ENCODE measurements around the gene STRN4. TPM values are rescaled to one million over a fixed set of nuclear protein-coding genes. Genes with fewer than 3 reads are reported as not detected.

Gene STRN4
- total and polyA plus RNA-seq, 3 experiments from 2014 or later = 23.2 to 70.4 (median 68.8) TPM

DNA sequence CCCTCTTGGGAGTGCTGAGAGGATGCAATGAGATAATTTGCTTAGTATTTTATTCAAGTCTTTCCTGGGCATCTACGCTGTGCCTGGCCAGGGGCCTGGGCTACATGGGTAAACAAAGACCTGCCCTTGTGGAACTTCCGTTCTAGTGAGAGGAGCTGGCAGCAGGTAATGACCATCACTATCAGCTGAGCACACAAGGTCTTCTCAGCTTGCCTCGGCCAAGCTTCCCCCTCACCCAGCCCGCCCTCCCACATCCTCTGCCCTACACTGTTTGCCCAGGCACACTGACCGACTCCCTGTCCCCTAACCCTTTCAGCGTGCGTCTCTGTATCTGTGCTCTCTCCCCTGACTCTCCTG is 9.0 kb downstream of the STRN4 start:
- POLR2A ChIA-PET = interaction anchor here (0.5 kb wide), 1 partner anchor 176 kb away, joined by 4 read pairs; no protein-coding TSS in a partner anchor

GRCh38 chr19:46736531-46737297 is 9.5 kb downstream of the STRN4 start:
- POLR2A ChIA-PET = no interaction called here

More for the DNA sequence above, 9.0 kb downstream of the STRN4 start:
- H3K4me1 ChIP-seq (ENCODE audit: insufficient read depth, low read length) = no peaks in the 10 kb centered on the region
- Mint-ChIP-seq H3K4me3 (no peak overlapping the region), H3K4me1 (peaks cover 21 to 29% (median 27%) of the 10 kb centered on the region in 3 donors), H3K27ac (no peak overlapping the region), H3K36me3 (peaks cover 0 to 74% (median 9%) of the 10 kb centered on the region in 3 donors), H3K9me3 (no peaks in the 10 kb centered on the region), H3K27me3 (no peaks in the 10 kb centered on the region)
- H3K9me3 ChIP-seq (ENCODE audit: low read length) = no peaks in the 10 kb centered on the region
- H3K27me3 ChIP-seq (ENCODE audit: insufficient read depth, low read length, poor library complexity, severe bottlenecking) = no peaks in the 10 kb centered on the region
- H3K4me3 ChIP-seq (ENCODE audit: low read length) = no peak overlapping the region
- DNase-seq = peak in 1 of 5 donors; percentile 8
- H3K36me3 ChIP-seq (ENCODE audit: insufficient read depth, low read length) = peaks cover 31% of the 10 kb centered on the region
- H3K27ac ChIP-seq (ENCODE audit: low read depth, low read length) = no peak overlapping the region
- CTCF ChIA-PET = interaction anchor here (0.8 to 1.7 kb wide), 5 partner anchors 9 to 122 kb away, joined by 3 to 9 read pairs (median 3); no protein-coding TSS in a partner anchor

DNA sequence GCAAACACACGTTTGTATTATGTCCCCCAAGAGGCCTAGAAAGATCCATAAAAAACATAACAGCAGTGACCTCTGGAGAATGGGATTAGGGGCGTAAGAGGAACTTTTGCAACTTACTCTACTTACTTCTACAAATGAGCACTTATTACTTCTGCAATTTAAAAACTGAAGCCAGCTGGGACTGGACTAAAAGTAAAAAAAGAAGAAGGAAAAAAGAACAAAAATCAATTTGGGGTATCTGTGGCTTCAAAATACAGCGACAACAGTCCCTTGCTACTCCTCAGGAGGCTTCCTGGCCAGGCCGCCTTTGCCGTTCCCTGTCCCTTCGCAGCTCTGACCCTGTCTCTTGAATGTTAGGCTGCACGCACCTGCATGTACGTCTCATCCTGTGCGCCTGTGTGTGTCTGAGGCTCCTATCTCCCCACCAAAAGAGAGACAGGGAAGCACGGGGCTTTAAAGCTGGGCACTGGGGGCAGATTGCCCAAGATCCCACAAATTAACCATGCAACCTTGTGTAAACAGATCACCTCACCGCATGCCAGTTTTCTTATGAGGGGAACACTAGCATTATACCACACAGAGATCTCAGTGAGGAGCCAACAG is 12.5 kb downstream of the STRN4 start:
- Mint-ChIP-seq H3K36me3 (peaks cover 0 to 86% (median 4%) of the 10 kb centered on the region in 3 donors), H3K4me3 (no peak overlapping the region), H3K27me3 (no peaks in the 10 kb centered on the region), H3K4me1 (peaks cover 5 to 14% (median 6%) of the 10 kb centered on the region in 3 donors), H3K9me3 (no peaks in the 10 kb centered on the region), H3K27ac (no peak overlapping the region)
- no peak for DNase-seq
- Histone ChIP-seq H3K4me3 (ENCODE audit: low read length) (no peak overlapping the region), H3K27ac (ENCODE audit: low read depth, low read length) (no peak overlapping the region), H3K9me3 (ENCODE audit: low read length) (no peaks in the 10 kb centered on the region), H3K27me3 (ENCODE audit: insufficient read depth, low read length, poor library complexity, severe bottlenecking) (no peaks in the 10 kb centered on the region), H3K36me3 (ENCODE audit: insufficient read depth, low read length) (peaks cover 48% of the 10 kb centered on the region), H3K4me1 (ENCODE audit: insufficient read depth, low read length) (peaks cover under 1% of the 10 kb centered on the region)
- CTCF ChIA-PET = interaction anchor here (3.5 kb wide), 1 partner anchor 30 kb away, joined by 16 read pairs; no protein-coding TSS in a partner anchor
- POLR2A ChIA-PET = no interaction called here

More at GRCh38 chr19:46736531-46737297, 9.5 kb downstream of the STRN4 start:
- Histone ChIP-seq H3K4me1 (ENCODE audit: insufficient read depth, low read length) (no peaks in the 10 kb centered on the region), H3K27me3 (ENCODE audit: insufficient read depth, low read length, poor library complexity, severe bottlenecking) (no peaks in the 10 kb centered on the region), H3K27ac (ENCODE audit: low read depth, low read length) (no peak overlapping the region), H3K4me3 (ENCODE audit: low read length) (no peak overlapping the region), H3K9me3 (ENCODE audit: low read length) (no peaks in the 10 kb centered on the region), H3K36me3 (ENCODE audit: insufficient read depth, low read length) (peaks cover 31% of the 10 kb centered on the region)
- DNase-seq = peak in 1 of 5 donors; percentile 40
- peaks cover 15 to 26% (median 24%) of the 10 kb centered on the region in 3 donors for H3K4me1 Mint-ChIP-seq
- peaks cover 0 to 74% (median 11%) of the 10 kb centered on the region in 3 donors for H3K36me3 Mint-ChIP-seq
- H3K9me3 Mint-ChIP-seq = no peaks in the 10 kb centered on the region
- peak overlapping the region in 1 of 8 donors; percentile 36 for H3K27ac Mint-ChIP-seq
- H3K4me3 Mint-ChIP-seq = no peak overlapping the region
- CTCF ChIA-PET = interaction anchor here (1.2 to 1.7 kb wide), 2 partner anchors 17 to 32 kb away, joined by 3 to 6 read pairs; no protein-coding TSS in a partner anchor
- H3K27me3 Mint-ChIP-seq = no peaks in the 10 kb centered on the region

DNA sequence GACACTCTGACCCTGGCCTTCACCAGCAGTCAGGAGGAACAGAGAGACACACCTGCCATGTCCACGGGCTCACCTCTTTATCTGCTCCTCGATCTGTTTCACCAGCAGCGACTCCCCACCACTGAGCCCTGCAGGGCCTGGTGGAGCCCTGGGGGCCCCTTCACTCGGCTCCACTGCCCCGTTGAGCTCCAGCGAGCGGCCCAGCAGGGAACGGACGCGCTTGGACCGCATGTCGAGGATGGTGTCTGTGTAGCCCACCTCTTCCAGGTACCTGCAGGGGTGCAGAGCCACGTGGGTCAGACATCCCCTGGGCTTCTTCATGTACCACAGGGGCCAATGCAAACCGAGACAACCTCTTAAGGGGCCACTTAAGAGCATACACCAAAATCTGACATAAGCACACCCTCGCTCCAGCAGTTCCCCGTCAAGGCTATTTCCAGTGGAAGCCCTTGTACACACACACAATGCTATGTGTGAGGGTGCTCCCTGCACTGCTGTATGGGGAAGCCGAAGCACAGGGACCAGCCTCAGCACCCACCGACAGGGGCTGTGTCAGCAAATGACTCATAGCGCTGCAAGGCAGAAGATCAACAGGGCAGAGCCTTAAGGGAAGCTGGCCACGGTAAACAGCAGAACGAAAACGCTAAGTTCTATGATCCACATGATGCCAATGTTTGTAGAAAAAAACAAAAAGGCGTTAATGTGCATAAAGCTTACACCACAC is 13.1 kb downstream of the STRN4 start:
- H3K4me3 ChIP-seq (ENCODE audit: low read length) = no peak overlapping the region
- CTCF ChIA-PET = interaction anchor here (3.5 kb wide), 1 partner anchor 29 kb away, joined by 16 read pairs; no protein-coding TSS in a partner anchor
- no peak for DNase-seq
- H3K4me1 ChIP-seq (ENCODE audit: insufficient read depth, low read length) = peaks cover 6% of the 10 kb centered on the region
- POLR2A ChIA-PET = interaction anchor here (0.5 kb wide), 1 partner anchor 654 kb away, joined by 3 read pairs; no protein-coding TSS in a partner anchor
- H3K27ac ChIP-seq (ENCODE audit: low read depth, low read length) = no peak overlapping the region
- H3K27me3 Mint-ChIP-seq = no peaks in the 10 kb centered on the region
- no peaks in the 10 kb centered on the region for H3K9me3 ChIP-seq (ENCODE audit: low read length)
- H3K9me3 Mint-ChIP-seq = no peaks in the 10 kb centered on the region
- no peak overlapping the region for H3K27ac Mint-ChIP-seq
- H3K4me3 Mint-ChIP-seq = no peak overlapping the region
- H3K4me1 Mint-ChIP-seq = peaks cover 9 to 17% (median 10%) of the 10 kb centered on the region in 3 donors
- H3K36me3 Mint-ChIP-seq = peaks cover 0 to 85% (median 4%) of the 10 kb centered on the region in 3 donors
- H3K27me3 ChIP-seq (ENCODE audit: insufficient read depth, low read length, poor library complexity, severe bottlenecking) = no peaks in the 10 kb centered on the region
- H3K36me3 ChIP-seq (ENCODE audit: insufficient read depth, low read length) = peaks cover 48% of the 10 kb centered on the region

DNA sequence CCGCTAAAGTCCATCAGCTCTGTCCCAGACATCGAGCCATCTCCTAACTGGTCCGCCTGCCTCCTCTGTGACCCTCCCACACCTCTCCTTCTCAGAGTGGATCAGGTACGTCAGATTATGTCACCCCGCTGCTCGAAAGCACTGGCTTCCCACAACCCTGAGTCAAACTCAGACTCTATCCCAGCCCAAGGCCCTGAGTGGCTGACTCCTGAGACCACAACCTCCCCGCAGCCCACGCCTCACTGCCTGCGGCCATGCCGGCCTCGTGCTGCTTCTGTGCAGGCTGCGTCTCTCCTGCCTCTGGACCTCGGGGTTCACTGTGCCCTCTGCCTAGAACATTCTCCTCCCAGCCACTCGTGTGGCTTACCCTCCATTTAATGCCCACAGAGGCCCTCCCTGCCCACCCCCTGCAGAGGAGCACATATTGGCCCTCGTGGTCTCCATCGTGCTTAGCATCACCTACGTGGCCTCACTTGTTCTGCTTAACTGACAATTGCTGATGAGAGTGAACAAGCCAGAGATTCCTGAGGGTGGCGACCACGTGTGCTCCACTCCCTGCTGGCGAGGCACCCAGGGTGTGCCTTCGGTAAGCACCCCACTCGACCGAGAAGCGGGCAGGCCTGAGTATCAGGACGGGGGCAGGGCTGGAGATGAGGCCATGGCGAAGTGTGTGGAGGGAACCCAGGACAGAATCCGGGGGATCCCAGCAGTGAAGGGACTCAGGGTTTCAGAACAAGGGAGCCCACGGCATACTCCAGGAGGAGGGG is 13.9 kb downstream of the STRN4 start:
- no peak for DNase-seq

GRCh38 chr19:46731584-46731983 is 14.7 kb downstream of the STRN4 start:
- no peak overlapping the region for H3K27ac Mint-ChIP-seq
- Histone ChIP-seq H3K4me3 (ENCODE audit: low read length) (no peak overlapping the region), H3K27ac (ENCODE audit: low read depth, low read length) (peak overlapping the region; percentile 24), H3K27me3 (ENCODE audit: insufficient read depth, low read length, poor library complexity, severe bottlenecking) (no peaks in the 10 kb centered on the region), H3K9me3 (ENCODE audit: low read length) (no peaks in the 10 kb centered on the region), H3K36me3 (ENCODE audit: insufficient read depth, low read length) (peaks cover 58% of the 10 kb centered on the region), H3K4me1 (ENCODE audit: insufficient read depth, low read length) (peaks cover 6% of the 10 kb centered on the region)
- H3K4me3 Mint-ChIP-seq = no peak overlapping the region
- peaks cover 9 to 17% (median 10%) of the 10 kb centered on the region in 3 donors for H3K4me1 Mint-ChIP-seq
- CTCF ChIA-PET = interaction anchor here (6.3 kb wide), 1 partner anchor 27 kb away, joined by 124 read pairs; no protein-coding TSS in a partner anchor
- no peak for DNase-seq
- H3K27me3 Mint-ChIP-seq = no peaks in the 10 kb centered on the region
- POLR2A ChIA-PET = no interaction called here
- peaks cover 0 to 79% (median 2%) of the 10 kb centered on the region in 3 donors for H3K36me3 Mint-ChIP-seq
- no peaks in the 10 kb centered on the region for H3K9me3 Mint-ChIP-seq

More for the DNA sequence above, 13.9 kb downstream of the STRN4 start:
- H3K27ac Mint-ChIP-seq = peak overlapping the region in 1 of 8 donors; percentile 17
- Histone ChIP-seq H3K27me3 (ENCODE audit: insufficient read depth, low read length, poor library complexity, severe bottlenecking) (no peaks in the 10 kb centered on the region), H3K4me1 (ENCODE audit: insufficient read depth, low read length) (peaks cover 6% of the 10 kb centered on the region), H3K36me3 (ENCODE audit: insufficient read depth, low read length) (peaks cover 56% of the 10 kb centered on the region), H3K4me3 (ENCODE audit: low read length) (no peak overlapping the region), H3K9me3 (ENCODE audit: low read length) (no peaks in the 10 kb centered on the region), H3K27ac (ENCODE audit: low read depth, low read length) (no peak overlapping the region)
- ChIA-PET POLR2A (no interaction called here), CTCF (interaction anchor here (3.5 to 6.3 kb wide), 2 partner anchors 28 kb away, joined by 16 to 124 read pairs; no protein-coding TSS in a partner anchor)
- H3K27me3 Mint-ChIP-seq = no peaks in the 10 kb centered on the region
- H3K4me1 Mint-ChIP-seq = peaks cover 9 to 17% (median 10%) of the 10 kb centered on the region in 3 donors
- no peaks in the 10 kb centered on the region for H3K9me3 Mint-ChIP-seq
- peaks cover 0 to 79% (median 2%) of the 10 kb centered on the region in 3 donors for H3K36me3 Mint-ChIP-seq
- H3K4me3 Mint-ChIP-seq = no peak overlapping the region

DNA sequence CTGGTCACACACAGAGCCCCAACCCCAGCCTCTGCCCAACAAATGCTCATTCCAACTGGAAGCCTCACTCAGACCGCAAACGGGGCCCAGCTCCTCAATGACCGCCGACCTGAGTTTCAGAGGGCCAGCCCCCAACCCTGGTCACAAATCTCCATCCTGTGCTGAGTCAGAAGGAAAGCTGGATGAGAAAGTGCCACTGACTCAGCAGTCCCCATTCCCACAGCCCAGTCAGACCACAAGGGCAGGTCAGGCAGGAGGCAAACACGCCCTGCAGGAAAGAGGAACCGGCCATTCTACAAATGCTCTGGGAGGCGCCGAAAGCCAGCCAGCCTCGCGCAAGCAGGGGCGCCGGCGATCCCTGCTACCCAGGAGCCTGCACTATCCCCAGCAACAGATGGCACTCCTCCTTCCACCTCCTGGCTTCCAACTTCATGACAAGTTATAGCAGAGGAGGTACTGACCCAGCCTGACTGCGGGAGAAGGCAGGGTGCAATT is 15.2 kb downstream of the STRN4 start:
- DNase-seq = no peak
- no peak overlapping the region for H3K4me3 ChIP-seq (ENCODE audit: low read length)
- H3K4me3 Mint-ChIP-seq = no peak overlapping the region
- H3K4me1 ChIP-seq (ENCODE audit: insufficient read depth, low read length) = peaks cover 6% of the 10 kb centered on the region
- peaks cover 10 to 17% (median 12%) of the 10 kb centered on the region in 3 donors for H3K4me1 Mint-ChIP-seq
- ChIA-PET CTCF (interaction anchor here (2.6 to 6.3 kb wide), 2 partner anchors 23 to 26 kb away, joined by 10 to 124 read pairs; no protein-coding TSS in a partner anchor), POLR2A (interaction anchor here (0.6 to 1.1 kb wide), 2 partner anchors 17 to 88 kb away, joined by 3 read pairs; no protein-coding TSS in a partner anchor)
- H3K27me3 ChIP-seq (ENCODE audit: insufficient read depth, low read length, poor library complexity, severe bottlenecking) = no peaks in the 10 kb centered on the region
- peaks cover 62% of the 10 kb centered on the region for H3K36me3 ChIP-seq (ENCODE audit: insufficient read depth, low read length)
- H3K9me3 ChIP-seq (ENCODE audit: low read length) = no peaks in the 10 kb centered on the region
- H3K27me3 Mint-ChIP-seq = no peaks in the 10 kb centered on the region
- no peaks in the 10 kb centered on the region for H3K9me3 Mint-ChIP-seq
- H3K36me3 Mint-ChIP-seq = peaks cover 0 to 82% (median 5%) of the 10 kb centered on the region in 3 donors
- peak overlapping the region; percentile 33 for H3K27ac ChIP-seq (ENCODE audit: low read depth, low read length)
- H3K27ac Mint-ChIP-seq = no peak overlapping the region
